Left renal cortex interstitium (tissue), 4 donors: ENCODE results near the gene CDC26. TPM values are rescaled to one million over a fixed set of nuclear protein-coding genes. Genes with fewer than 3 reads are reported as not detected.
"Not testable (repeated sequence)": the region's sequence is repeated elsewhere in the genome, so short reads cannot be mapped to it uniquely, and the experiment has no call there.

Experiments
- DNase-seq, 4 donors: peaks; one replicate each; pipeline ENCODE4 v3.0.0-alpha.2; 2013; ENCODE audit warnings: low read depth in 4 of 4, low spot score in 2 of 4, missing footprints in 1 of 4
- polyA plus RNA-seq, 4 donors: library from polyadenylated mRNA; unstranded; fragments of 120-200 nt; gene quantifications; one replicate each; pipeline ENCODE4 v1.2.1, GENCODE V29; 2013; ENCODE audit not compliant: insufficient read length in 4 of 4

Gene CDC26
- polyA plus RNA-seq, 4 donors: 37.3 to 42.9 (median 39.6) TPM

GRCh38 chr9:113244556-113244955 is 30.8 kb downstream of the CDC26 start:
- DNase-seq: no peak

- no peak for DNase-seq
These were observed 34.2 kb downstream of the CDC26 start for GRCh38 chr9:113241161-113241560.

- no peak for DNase-seq
These were observed 36.5 kb downstream of the CDC26 start for GRCh38 chr9:113238859-113239232.

- no peak for DNase-seq
These were observed 37.0 kb downstream of the CDC26 start for GRCh38 chr9:113238202-113238858.

- no peak for DNase-seq
These were observed 38.3 kb downstream of the CDC26 start for GRCh38 chr9:113237026-113237425.

- not testable (repeated sequence) for DNase-seq
These were observed 39.6 kb downstream of the CDC26 start for GRCh38 chr9:113235701-113236255.

- DNase-seq: no peak
These were observed 43.7 kb downstream of the CDC26 start for GRCh38 chr9:113231701-113232100.

GRCh38 chr9:113228130-113228665 is 47.2 kb downstream of the CDC26 start:
- no peak for DNase-seq

- DNase-seq: no peak
These were observed 47.9 kb downstream of the CDC26 start for GRCh38 chr9:113227436-113227835.

- no peak for DNase-seq
These were observed 51.4 kb downstream of the CDC26 start for GRCh38 chr9:113223963-113224362.

GRCh38 chr9:113222482-113222841 is 52.9 kb downstream of the CDC26 start:
- DNase-seq: no peak

GRCh38 chr9:113221800-113222481 is 53.4 kb downstream of the CDC26 start:
- DNase-seq: peak in 2 of 4 donors; percentile 11 to 23

- DNase-seq: peak; percentile 91 to 99 (median 95)
These were observed 54.2 kb downstream of the CDC26 start, which contains the start of the genes FKBP15 and SLC31A1 for GRCh38 chr9:113221003-113221799. Gene FKBP15 (minus strand): TSS chr9:113221277. CDS start chr9:113221243, 34 bp downstream. Gene SLC31A1 (plus strand): TSS chr9:113221544. CDS start chr9:113256149, 34,605 bp downstream.

- no peak for DNase-seq
These were observed 54.8 kb downstream of the CDC26 start for GRCh38 chr9:113220467-113221002.

- no peak for DNase-seq
These were observed 55.4 kb downstream of the CDC26 start for GRCh38 chr9:113219969-113220368.

GRCh38 chr9:113219186-113219936 is 56.0 kb downstream of the CDC26 start:
- no peak for DNase-seq
